ENCODE data around the gene RAPGEF6.

RAPGEF6 gene

GRCh38 chr5:131542723-131543122 lies 92.3 kb downstream of the RAPGEF6 start:
- DNase-seq (ENCODE audit: low read depth in 2 of 2) = no peak

- no peak for DNase-seq (ENCODE audit: low read depth in 2 of 2)
Measured at GRCh38 chr5:131541762-131542161, 93.3 kb downstream of the RAPGEF6 start.

GRCh38 chr5:131541071-131541470 lies 94.0 kb downstream of the RAPGEF6 start:
- no peak for DNase-seq (ENCODE audit: low read depth in 2 of 2)

DNA sequence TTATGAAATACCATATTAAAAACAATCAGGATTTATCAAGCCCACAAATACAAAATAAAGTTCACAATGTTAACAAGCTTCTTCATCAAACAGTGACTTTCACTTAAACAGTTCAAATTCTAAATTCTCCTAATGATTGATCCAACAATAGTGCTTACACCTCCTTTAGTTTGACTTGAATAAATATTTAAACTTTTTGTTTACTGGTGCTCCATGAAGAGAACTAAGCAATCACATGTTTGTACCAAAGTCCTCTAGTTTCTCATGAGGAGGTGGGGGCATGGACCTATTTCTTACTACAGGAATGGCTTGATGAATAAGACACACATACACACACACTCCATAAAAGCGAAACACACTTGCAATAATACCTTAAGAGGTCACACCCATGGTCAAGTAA lies 95.8 kb downstream of the RAPGEF6 start:
- no peak for DNase-seq (ENCODE audit: low read depth in 2 of 2)

- no peak for DNase-seq (ENCODE audit: low read depth in 2 of 2)
Measured at GRCh38 chr5:131538177-131538593, 96.8 kb downstream of the RAPGEF6 start.

GRCh38 chr5:131536850-131537448 lies 98.1 kb downstream of the RAPGEF6 start:
- DNase-seq (ENCODE audit: low read depth in 2 of 2) = no peak

- DNase-seq (ENCODE audit: low read depth in 2 of 2) = no peak
Measured at GRCh38 chr5:131536211-131536826, 98.7 kb downstream of the RAPGEF6 start.

GRCh38 chr5:131534974-131535373 lies 100.1 kb downstream of the RAPGEF6 start:
- DNase-seq (ENCODE audit: low read depth in 2 of 2) = no peak

- no peak for DNase-seq (ENCODE audit: low read depth in 2 of 2)
Measured at GRCh38 chr5:131533836-131534235, 101.2 kb downstream of the RAPGEF6 start.

DNA sequence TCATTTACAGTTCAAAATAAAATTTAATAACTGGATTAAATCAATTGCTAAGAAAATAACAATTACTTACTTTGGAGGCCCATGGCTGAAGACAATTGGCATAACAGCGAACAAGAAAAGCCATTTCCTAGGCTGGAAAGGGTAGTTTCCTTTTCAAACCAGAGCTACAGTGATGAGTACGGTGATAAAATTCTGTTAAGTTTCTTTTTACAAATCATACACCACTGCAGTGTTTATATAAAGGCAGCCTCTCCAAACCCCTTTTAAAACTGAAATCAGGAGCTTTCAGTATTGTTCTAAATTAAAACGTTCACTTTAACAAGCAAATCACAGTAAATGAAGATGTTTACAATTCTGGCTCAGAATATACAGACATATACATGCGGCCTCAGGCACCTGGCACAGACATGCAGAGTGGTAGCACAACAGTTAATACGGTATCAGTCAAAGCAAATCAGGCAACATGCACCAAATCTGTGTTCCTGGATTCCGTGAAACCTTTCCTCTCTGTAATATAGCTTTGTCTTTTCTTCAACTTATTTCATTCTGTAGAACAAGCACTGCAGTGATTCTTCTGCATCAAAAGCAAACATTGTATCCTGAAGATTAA lies 102.9 kb downstream of the RAPGEF6 start:
- no peak for DNase-seq (ENCODE audit: low read depth in 2 of 2)

DNA sequence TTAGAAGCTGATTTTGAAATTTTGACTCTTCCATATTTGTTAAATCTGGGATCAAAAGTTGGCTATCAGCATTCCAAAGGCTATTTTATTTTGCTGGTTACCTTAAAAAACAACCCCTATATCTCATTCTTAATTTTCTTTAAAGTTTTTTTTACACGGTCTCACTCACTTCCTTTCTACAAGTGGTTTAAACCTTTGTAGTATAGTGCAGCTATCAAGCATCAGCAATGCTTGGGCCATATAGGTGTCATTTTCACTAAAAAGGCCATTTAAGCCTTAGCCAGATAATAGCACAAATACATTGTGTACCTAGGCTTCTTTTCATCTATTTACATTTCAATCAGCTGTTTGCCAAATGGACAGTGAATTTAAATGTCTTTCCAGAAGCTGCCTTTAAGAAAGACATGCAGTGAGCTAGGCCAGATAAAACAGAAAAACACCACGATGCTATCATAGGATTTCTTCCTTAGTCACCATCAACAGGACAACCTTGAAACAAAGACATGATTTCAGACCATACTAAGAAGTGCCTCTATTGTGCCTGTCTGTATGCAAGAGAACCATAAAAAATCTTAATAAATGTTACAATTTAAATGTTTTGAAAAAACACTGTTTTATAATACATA lies 104.2 kb downstream of the RAPGEF6 start:
- DNase-seq (ENCODE audit: low read depth in 2 of 2) = no peak

DNA sequence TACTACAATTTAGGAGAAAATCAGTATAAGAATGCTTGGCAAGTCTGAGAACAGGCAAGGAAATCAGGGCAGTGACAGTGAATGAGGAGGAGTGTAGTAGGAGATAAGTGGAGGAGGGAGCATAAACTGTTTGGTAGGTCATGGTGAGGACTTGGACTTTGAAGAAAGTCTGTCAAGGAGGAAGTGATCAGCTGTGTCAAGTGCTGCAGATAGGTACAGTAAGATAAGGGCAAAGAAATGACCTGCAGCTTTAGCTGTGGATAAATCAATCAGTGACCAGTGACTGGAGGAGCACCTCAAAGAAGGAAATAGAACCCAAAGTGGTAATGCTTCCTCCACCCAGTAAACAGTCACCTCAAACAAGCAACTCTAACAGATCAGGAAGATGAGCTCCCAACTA lies 106.3 kb downstream of the RAPGEF6 start:
- no peak for DNase-seq (ENCODE audit: low read depth in 2 of 2)

- DNase-seq (ENCODE audit: low read depth in 2 of 2) = no peak
Measured at GRCh38 chr5:131525805-131526204, 109.2 kb downstream of the RAPGEF6 start.

GRCh38 chr5:131524431-131524830 lies 110.6 kb downstream of the RAPGEF6 start:
- no peak for DNase-seq (ENCODE audit: low read depth in 2 of 2)

GRCh38 chr5:131523500-131524185 lies 111.4 kb downstream of the RAPGEF6 start:
- DNase-seq (ENCODE audit: low read depth in 2 of 2) = no peak

DNA sequence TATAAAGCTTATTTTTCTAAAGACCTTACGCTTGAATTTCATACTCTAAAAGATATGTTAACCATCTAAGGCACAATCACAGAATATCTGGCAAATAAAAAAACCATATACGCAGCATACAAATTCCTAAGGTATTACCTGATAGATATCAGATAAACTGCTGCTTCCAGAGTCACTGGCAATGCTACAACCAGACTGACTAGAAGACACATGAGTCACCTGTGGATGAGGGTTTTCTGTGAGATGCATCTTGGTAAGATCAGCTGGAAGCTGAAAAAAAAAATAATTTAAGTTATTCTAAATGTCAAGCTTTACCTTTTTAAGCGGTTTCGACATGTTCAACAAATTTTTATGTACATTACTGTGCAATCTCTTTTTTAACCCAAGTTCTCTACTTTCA lies 113.8 kb downstream of the RAPGEF6 start:
- DNase-seq (ENCODE audit: low read depth in 2 of 2) = no peak

GRCh38 chr5:131515348-131515747 lies 119.7 kb downstream of the RAPGEF6 start:
- DNase-seq (ENCODE audit: low read depth in 2 of 2) = no peak

DNA sequence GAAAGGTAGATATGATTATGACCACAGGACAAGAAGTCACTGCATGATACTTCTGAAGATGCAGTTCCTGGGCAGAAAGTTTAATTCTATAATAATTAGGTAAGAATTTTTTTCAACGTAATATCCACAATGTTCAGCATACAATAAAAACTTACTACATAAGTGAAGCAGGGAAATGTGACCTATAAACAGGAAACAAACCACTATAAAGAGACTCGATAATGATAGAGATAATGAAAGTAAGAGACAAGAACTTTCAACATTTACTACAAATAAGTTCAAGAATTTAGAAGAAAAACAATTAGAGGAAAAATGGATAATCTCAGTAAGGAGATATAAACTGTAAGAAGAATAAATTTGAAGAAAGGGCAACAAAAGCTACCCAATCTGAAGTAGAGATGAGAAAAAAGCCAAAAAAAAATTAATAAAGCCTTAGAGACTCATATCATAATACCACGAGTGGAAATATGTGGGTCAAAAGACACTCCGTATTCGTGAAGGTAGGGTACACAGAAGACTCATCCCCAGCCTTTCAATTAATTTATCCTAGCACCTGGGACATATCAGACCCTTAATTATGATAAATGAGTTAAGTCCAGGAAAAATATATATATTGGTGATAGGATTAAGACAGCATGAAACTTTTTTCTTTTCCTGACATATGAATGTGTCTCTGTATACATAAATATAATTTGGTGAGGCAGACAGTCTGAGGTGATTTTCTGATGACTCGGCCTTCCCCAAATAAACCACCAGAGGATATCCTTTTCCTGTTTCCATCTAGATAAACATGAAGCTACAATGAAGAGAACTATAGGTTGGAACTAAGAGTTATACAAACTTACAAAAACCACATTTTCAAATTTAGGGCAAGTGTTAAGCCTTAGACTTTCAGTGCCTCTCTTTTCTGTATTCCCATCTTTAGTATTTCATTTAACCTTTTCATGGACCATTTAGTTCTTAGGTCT lies 120.4 kb downstream of the RAPGEF6 start:
- no peak for DNase-seq (ENCODE audit: low read depth in 2 of 2)

DNA sequence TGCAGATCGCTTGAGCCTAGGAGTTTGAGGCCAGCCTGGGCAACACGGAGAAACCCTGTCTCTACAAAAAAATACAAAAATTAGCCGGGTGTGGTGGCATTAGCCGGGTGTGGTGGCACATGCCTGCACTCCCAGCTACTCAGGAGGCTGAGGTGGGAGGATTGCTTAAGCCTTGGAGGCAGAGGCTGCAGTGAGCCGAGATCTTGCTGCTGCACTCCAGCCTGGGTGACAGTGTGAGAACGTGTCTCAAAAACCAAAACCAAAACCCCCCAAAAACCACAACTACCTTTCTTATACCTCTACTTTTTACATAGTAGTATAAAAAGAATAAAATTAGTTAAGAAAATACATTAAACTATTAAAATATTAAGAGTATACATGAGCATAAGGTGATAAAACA lies 121.2 kb downstream of the RAPGEF6 start:
- DNase-seq (ENCODE audit: low read depth in 2 of 2) = no peak

DNA sequence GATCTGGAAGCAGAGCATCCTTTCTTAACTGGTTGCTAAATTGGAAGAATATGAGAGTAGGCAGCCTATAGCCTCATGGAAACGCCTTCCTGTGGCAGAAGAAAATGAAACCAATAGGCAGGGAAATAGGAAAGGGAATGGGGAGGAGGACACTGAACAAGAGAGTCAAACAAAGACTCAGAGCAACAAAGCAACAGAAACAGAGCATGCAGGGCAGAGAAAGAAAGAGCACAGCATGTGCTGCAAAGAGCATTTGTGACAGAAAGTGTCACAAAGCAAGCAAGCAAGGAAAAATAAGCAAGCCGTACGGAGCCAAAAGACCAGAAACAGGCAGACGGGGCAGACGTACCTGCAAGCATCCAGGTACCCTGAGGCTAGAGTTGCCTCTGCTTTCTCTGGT lies 123.1 kb downstream of the RAPGEF6 start:
- DNase-seq (ENCODE audit: low read depth in 2 of 2) = no peak

GRCh38 chr5:131509801-131510200 lies 125.2 kb downstream of the RAPGEF6 start:
- DNase-seq (ENCODE audit: low read depth in 2 of 2) = no peak
